HG03139 (cell line): ENCODE data around the gene DLGAP1.
A peak's percentile ranks its signal among the peaks of the same experiment; 100 is the strongest.
"Not testable (repeated sequence)": the region's sequence is repeated elsewhere in the genome, so short reads cannot be mapped to it uniquely, and the experiment has no call there.

ENCODE experiments used
- ATAC-seq: cut with Tn5 transposase; IDR thresholded peaks from one replicate; pipeline ENCODE4 v1.9.1; 2021; ENCODE audit not compliant: unreplicated experiment

The DLGAP1 gene

GRCh38 chr18:4101009-4101408 lies 354.1 kb downstream of the DLGAP1 start:
- ATAC-seq = no peak

GRCh38 chr18:4096486-4096885 lies 358.6 kb downstream of the DLGAP1 start:
- ATAC-seq = no peak

- ATAC-seq = no peak
Observed at GRCh38 chr18:4093676-4094075, 361.4 kb downstream of the DLGAP1 start.

DNA sequence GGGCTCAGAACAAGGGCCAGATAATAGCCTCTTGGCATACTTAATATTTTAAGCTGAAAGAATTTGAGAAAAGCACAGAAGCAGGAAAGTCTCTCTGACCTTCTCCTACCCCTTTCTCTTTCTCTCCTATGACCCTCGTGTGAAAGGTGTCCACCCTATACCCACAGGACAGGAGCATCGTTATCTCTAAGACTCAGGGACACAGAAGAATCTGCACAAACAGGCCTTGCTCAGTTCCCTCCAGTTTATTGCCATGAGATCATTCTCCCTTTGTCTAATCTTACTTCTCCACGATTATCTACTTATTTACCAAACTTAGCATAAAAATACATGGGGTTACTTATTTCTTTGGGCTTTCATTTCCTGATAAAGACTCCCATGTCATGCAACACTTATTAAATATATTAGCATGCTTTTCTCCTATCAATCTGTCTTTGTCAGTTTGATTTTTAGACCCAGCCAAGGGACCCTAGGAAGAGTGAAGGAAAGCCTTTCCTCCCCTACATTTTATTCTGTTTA lies 370.7 kb downstream of the DLGAP1 start:
- ATAC-seq = no peak

GRCh38 chr18:4078246-4078645 lies 376.9 kb downstream of the DLGAP1 start:
- ATAC-seq = no peak

GRCh38 chr18:4077721-4078120 lies 377.4 kb downstream of the DLGAP1 start:
- ATAC-seq = no peak

GRCh38 chr18:4077204-4077603 lies 377.9 kb downstream of the DLGAP1 start:
- ATAC-seq = no peak

- ATAC-seq = no peak
Observed at GRCh38 chr18:4074647-4075046, 380.5 kb downstream of the DLGAP1 start.

DNA sequence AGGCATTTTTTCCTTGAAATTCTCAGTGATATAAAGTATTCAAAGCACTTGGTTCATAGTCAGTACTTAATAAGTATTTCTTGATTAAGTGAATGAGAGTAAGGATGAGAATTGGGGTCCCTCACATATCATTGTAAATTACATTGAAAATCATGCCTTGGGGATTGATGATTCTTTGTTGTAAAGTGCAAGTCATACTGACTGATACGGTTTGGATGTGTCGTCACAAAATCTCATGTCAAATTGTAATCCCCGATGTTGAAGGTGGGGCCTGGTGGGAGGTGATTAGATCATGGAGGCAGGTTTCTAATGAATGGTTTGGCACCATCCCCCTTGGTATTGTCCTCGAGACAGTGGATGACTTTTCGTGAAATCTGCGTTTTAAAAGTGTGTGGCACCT lies 385.9 kb downstream of the DLGAP1 start:
- no peak for ATAC-seq

- ATAC-seq = no peak
Observed at GRCh38 chr18:4068552-4069158, 386.5 kb downstream of the DLGAP1 start.

GRCh38 chr18:4063545-4063944 lies 391.6 kb downstream of the DLGAP1 start:
- ATAC-seq = no peak

DNA sequence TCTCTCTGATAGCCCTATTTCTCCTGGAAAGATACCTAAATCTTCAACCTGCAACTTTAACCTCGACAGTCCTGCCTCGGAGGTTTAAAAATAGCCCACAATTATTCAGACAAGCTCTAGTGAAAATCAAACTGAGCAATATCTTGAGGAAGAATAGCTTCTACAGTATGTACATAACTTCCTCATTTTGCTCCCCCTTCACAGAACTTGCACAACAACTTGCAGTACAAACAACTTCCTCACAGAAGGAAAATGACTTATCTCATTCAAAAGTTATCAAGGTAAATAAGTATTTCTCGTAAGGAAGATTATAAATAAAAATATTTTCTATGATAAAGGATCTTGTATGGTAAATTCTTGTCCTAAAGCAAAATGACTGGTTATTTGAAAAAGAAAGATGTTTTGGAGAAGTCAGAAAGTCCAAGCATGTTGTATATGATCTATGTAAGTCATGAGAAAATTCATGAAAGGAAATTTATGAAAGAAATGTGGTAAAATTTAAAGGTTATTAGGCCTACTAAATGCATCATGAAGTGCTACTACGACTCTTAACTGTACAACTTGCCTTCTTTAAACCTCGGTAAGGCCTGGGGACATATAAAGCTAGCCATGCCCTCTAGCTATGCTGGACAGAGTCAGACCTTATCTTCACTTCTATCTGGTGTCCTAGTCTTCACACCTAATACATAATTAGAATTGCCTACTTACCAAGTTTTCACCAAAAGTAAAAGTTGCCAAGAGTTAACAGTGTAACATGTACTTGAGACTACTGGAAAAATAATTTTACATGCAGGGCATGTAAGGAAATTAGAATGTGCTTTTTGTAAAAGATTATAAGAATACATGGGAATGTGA lies 394.5 kb downstream of the DLGAP1 start:
- ATAC-seq = no peak

- no peak for ATAC-seq
Observed at GRCh38 chr18:4058179-4058578, 396.9 kb downstream of the DLGAP1 start.

GRCh38 chr18:4040391-4041092 lies 414.6 kb downstream of the DLGAP1 start:
- ATAC-seq = no peak

DNA sequence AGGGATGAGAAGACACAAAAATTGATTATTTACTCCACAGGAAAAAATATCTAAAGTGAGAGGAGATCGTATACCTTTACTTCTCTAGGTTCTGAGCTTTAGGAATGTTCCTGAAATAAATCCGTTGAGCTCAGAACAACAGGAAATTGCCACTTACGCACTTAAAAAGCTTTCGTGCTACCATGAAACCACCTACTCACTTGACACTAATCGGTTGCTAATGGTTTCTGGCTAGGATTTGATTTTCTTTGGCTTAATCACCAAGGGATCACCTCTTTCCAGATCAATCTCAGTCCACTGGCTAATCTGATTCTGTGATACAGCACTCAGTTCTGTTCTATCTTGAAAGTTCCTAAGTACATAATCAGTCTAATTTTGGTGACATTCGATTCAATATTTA lies 419.6 kb downstream of the DLGAP1 start:
- no peak for ATAC-seq

DNA sequence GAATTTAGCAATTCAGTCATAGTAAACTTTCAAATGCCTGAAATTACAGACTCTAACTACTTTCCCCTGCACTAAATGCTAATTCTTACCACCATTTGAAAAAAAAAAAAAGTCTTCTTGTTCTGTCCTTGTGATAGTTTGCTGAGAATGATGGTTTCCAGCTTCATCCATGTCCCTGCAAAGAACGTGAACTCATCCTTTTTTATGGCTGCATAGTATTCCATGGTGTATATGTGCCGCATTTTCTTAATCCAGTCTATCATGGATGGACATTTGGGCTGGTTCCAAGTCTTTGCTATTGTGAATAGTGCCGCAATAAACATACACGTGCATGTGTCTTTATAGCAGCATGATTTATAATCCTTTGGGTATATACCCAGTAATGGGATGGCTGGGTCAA lies 420.3 kb downstream of the DLGAP1 start:
- ATAC-seq = not testable (repeated sequence)

GRCh38 chr18:4026542-4026941 lies 428.6 kb downstream of the DLGAP1 start:
- ATAC-seq = no peak

DNA sequence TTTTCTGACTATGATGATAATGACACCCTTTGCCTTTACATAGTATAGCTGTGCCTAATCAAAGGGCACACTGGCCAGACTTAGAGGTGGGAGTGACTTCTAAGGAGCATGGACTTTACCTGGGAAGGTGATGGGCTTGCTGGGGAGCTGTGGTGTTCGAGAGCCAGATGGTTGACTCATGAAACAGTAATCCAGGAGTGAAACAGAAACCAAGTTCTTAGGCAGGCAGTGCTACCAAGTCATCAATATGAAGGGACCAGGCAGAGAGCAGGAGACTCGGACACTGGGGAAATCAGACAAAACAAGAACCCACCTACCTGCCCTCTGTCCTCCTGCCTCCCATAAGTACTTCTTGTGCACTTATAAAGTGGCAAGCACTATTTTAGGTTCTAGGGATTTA lies 430.4 kb downstream of the DLGAP1 start:
- no peak for ATAC-seq

DNA sequence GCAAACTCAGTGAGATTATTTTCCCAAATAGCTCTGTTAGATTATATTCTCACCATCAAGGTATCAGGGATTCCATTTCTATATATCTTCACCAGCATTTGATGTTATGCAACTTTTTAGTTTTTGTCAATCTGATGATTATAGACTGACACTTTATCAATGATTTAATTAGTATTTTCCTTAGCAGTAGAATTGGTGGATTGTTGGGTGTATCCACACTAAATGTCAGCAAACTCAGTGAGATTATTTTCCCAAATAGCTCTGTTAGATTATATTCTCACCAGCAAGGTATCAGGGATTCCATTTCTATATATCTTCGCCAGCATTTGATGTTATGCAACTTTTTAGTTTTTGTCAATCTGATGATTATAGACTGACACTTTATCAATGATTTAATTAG lies 432.4 kb downstream of the DLGAP1 start:
- not testable (repeated sequence) for ATAC-seq

GRCh38 chr18:4020026-4020425 lies 435.1 kb downstream of the DLGAP1 start:
- ATAC-seq = no peak

DNA sequence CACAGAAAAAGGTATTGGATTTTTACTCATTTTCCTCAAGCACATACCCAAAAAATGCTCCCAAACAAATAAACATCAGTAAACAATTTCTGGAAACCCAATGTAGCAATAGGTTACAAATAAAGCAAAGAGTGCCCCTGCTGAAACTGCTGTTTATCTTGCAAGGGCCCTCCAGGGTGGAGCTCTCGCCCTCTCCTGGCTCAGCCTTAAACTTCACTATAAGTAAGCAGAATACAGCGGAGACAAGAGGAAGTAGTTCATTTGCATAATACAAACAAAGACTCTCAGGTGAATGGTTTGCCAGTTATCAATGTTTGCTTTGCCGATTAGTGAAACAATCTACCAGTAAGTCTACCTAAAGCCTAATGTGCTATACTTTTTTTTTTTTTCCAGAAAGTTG lies 437.6 kb downstream of the DLGAP1 start:
- peak; percentile 92 for ATAC-seq
